Upper lobe of right lung (tissue), 1 donor: ENCODE measurements around the gene CSTPP1. TPM values are rescaled to one million over a fixed set of nuclear protein-coding genes. Genes with fewer than 3 reads are reported as not detected.

Source experiments
- ATAC-seq: fragments of 200-7000 bp; cut with Tn5 transposase; one replicate; pipeline ENCODE4 v1.9.1; 2020; ENCODE audit warnings: mild to moderate bottlenecking, moderate library complexity
- DNase-seq: peaks from one replicate; pipeline ENCODE4 v3.0.0-alpha.2; 2020
- H3K27ac ChIP-seq: fragments of 200-600 bp; one replicate; pipeline ENCODE4 v1.8.0; 2022
- H3K27me3 ChIP-seq: fragments of 200-600 bp; one replicate; pipeline ENCODE4 v1.8.0; 2022; ENCODE audit warnings: mild to moderate bottlenecking
- H3K36me3 ChIP-seq: fragments of 200-600 bp; one replicate; pipeline ENCODE4 v1.8.0; 2022
- H3K4me1 ChIP-seq: fragments of 200-600 bp; one replicate; pipeline ENCODE4 v1.8.0; 2022
- H3K4me3 ChIP-seq: fragments of 200-600 bp; one replicate; pipeline ENCODE4 v1.8.0; 2022; ENCODE audit warnings: mild to moderate bottlenecking
- H3K9me3 ChIP-seq: fragments of 200-600 bp; one replicate; pipeline ENCODE4 v1.8.0; 2022
- intact Hi-C: fragments of 100-400 bp; cut with DNase I; formaldehyde crosslinking; loops from one replicate; pipeline ENCODE4 v1.11.0; 2022
- total RNA-seq: library from RNA; stranded (reverse); fragmentation: NEBNext Ultra II Directional; extraction: Animal tissue kit (Norgen Biotek cat#: 25700); gene quantifications from one replicate; pipeline ENCODE4 v1.2.1, GENCODE V29; 2021
- TF ChIP-seq, protein P1 (sequence below): fragments of 200-600 bp; IDR thresholded peaks from one replicate; pipeline ENCODE4 v1.8.0; 2022; ENCODE audit warnings: antibody characterized with exemption
- donor health status: DM: no; HTN: yes; CAD: no; lungs with severe emphysema.

Gene CSTPP1
- total RNA-seq, 1 donor from 2014 or later: 26.2 TPM

DNA sequence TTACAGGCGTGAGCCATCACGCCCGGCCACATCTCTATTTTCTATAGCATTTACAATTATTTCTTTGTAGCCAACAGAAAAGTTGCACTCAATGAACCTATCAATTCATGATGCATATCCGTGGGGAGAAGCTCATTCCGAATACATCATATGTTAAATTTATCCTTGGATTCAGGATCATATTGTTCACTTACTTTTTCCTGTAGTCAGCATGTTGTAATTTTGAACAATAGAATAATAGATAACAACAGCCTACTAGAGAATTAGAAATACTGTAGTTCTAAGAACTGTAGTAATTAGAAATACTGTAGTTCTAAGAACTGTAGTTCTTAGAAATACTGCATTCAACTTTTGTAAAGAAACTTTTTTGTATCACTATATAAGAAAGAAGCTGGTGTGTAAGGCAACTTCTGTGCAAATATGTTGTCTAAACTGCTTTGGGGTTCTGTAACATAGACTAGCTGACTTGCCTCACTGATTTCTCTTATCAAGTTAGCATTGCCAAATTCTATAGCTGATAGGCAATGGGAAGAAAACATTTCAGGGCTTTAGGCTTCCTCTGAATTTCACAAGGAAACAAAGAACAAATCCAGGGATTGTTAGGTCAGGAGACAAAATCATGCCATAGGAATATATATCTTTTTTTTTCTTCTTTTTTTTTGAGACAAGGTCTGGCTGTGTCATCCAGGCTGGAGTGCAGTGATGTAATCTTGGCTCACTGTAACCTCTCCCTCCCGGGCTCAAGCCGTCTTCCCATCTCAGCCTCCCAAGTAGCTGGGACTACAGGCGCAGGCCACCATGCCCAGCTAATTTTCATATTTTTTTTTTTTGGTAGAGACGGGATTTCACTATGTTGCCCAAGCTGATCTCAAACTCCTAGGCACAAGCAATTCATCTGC lies 91.9 kb downstream of the CSTPP1 start:
- Histone ChIP-seq H3K4me1 (no peaks in the 10 kb centered on the region), H3K27me3 (no peaks in the 10 kb centered on the region), H3K27ac (no peak overlapping the region), H3K36me3 (no peaks in the 10 kb centered on the region), H3K4me3 (no peak overlapping the region), H3K9me3 (no peaks in the 10 kb centered on the region)
- TF ChIP-seq, protein P1, sequence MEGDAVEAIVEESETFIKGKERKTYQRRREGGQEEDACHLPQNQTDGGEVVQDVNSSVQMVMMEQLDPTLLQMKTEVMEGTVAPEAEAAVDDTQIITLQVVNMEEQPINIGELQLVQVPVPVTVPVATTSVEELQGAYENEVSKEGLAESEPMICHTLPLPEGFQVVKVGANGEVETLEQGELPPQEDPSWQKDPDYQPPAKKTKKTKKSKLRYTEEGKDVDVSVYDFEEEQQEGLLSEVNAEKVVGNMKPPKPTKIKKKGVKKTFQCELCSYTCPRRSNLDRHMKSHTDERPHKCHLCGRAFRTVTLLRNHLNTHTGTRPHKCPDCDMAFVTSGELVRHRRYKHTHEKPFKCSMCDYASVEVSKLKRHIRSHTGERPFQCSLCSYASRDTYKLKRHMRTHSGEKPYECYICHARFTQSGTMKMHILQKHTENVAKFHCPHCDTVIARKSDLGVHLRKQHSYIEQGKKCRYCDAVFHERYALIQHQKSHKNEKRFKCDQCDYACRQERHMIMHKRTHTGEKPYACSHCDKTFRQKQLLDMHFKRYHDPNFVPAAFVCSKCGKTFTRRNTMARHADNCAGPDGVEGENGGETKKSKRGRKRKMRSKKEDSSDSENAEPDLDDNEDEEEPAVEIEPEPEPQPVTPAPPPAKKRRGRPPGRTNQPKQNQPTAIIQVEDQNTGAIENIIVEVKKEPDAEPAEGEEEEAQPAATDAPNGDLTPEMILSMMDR: no peak
- ATAC-seq (no peak), DNase-seq (no peak)
- intact Hi-C loops: no loop called here

DNA sequence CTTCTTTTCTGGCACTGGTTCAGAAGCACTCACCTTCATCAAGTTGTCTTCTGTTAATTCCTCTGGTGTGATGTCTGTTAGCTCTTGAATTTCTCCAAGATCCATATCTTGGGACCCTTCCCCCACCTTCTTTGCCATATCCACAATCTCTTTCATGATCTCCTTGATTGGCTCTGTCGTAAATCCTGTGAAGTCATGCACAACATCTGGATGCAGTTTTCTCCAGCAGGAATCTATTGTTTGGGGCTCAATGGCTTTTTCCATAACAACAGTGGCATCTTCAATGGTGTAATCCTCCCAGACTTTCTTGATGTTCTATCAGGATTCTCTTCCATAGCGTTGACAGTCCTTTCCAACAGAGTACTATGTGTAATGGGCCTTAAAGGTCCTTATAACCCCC lies 96.9 kb downstream of the CSTPP1 start:
- Histone ChIP-seq H3K4me1 (no peaks in the 10 kb centered on the region), H3K27ac (no peak overlapping the region), H3K36me3 (no peaks in the 10 kb centered on the region), H3K4me3 (no peak overlapping the region), H3K9me3 (no peaks in the 10 kb centered on the region), H3K27me3 (no peaks in the 10 kb centered on the region)
- intact Hi-C loops: no loop called here
- DNase-seq (no peak), ATAC-seq (no peak)
- TF ChIP-seq, protein P1: no peak

DNA sequence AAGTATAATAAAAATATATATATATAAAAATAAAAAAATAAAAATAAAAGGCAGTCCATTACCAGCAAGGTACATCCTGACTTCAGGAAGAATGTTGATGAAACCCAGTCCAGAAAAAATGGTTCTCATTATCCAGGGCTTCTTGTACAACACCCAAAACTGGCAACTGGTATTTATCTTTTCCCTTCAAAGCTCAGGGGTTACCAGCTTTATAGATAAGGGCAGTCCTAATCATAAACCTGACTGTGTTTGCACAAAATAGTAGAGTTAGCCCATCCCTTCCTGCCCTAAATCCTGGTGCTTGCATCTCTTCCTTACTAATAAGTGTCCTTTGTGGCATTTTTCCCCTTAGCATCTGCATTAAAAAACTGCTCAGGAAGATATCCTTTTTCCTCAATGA lies 97.5 kb downstream of the CSTPP1 start:
- no peak overlapping the region for H3K27ac ChIP-seq
- H3K4me1 ChIP-seq: no peaks in the 10 kb centered on the region
- TF ChIP-seq, protein P1: no peak
- DNase-seq (no peak), ATAC-seq (no peak)
- H3K4me3 ChIP-seq: no peak overlapping the region
- H3K36me3 ChIP-seq: no peaks in the 10 kb centered on the region
- intact Hi-C loops: no loop called here
- no peaks in the 10 kb centered on the region for H3K27me3 ChIP-seq
- H3K9me3 ChIP-seq: no peaks in the 10 kb centered on the region

DNA sequence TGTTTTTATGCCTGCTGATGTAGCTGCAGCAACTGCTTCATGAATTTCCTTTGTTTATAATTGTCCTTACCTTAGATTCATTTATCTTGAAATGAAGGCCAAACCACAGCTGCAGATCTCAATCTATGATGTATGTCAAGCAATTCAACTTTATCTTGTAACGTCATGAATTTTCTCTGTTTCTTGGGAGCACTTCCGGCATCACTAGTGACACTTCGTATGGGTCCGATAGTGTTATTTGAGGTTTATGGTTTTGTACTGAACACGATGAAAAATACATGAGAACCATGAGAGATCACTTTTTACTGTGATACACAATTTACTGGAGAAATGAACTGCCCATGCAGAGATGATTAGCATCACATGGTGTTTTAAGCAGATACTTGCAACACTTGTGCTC lies 98.5 kb downstream of the CSTPP1 start:
- intact Hi-C loops: no loop called here
- Histone ChIP-seq H3K36me3 (no peaks in the 10 kb centered on the region), H3K27me3 (no peaks in the 10 kb centered on the region), H3K4me3 (no peak overlapping the region), H3K27ac (no peak overlapping the region), H3K4me1 (no peaks in the 10 kb centered on the region), H3K9me3 (no peaks in the 10 kb centered on the region)
- ATAC-seq: no peak
- TF ChIP-seq, protein P1: no peak
- DNase-seq: no peak

DNA sequence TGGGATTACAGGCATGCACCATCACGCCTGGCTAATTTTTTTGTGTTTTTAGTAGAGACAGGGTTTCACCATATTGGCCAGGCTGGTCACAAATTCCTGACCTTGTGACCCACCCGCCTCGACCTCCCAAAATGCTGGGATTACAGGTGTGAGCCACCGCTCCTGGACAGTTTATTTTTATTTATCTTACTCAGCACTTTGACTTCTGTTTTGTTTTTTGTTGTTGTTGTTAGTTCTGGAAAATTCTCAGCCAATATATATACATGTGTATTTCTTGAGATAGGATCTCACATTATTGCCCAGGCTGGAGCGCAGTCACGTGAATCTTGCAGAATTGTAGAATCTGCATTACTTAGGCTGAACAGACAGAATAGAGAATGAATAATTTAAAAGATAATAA lies 107.6 kb downstream of the CSTPP1 start:
- Histone ChIP-seq H3K27me3 (no peaks in the 10 kb centered on the region), H3K4me3 (no peak overlapping the region), H3K9me3 (no peaks in the 10 kb centered on the region), H3K36me3 (no peaks in the 10 kb centered on the region), H3K4me1 (no peaks in the 10 kb centered on the region), H3K27ac (no peak overlapping the region)
- TF ChIP-seq, protein P1: no peak
- intact Hi-C loops: no loop called here
- ATAC-seq (no peak), DNase-seq (no peak)
